Fibroblast of skin of scalp (primary cell): ENCODE results near the gene TBC1D10A.

Experiments used
- DNase-seq: peaks from one replicate; pipeline ENCODE4 v3.0.0-alpha.2; 2013

TBC1D10A gene

DNA sequence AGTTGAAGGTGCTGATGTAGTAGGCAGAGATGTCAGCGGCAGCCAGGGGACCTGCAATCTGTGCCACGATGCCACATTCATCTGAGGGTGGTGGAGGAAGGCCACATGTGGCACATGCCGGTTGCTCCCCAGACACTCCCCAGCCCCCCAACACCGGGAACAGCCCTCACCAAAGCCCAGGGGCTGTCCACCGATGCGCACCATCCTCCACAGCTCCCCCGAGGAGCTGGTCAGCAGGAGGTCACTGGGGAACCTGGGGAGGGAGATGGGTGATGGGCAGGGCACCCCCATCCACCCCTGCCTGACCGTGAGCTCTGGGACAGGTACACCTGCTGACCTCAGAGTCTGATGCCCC, 40.9 kb downstream of the TBC1D10A start:
- DNase-seq: no peak

DNA sequence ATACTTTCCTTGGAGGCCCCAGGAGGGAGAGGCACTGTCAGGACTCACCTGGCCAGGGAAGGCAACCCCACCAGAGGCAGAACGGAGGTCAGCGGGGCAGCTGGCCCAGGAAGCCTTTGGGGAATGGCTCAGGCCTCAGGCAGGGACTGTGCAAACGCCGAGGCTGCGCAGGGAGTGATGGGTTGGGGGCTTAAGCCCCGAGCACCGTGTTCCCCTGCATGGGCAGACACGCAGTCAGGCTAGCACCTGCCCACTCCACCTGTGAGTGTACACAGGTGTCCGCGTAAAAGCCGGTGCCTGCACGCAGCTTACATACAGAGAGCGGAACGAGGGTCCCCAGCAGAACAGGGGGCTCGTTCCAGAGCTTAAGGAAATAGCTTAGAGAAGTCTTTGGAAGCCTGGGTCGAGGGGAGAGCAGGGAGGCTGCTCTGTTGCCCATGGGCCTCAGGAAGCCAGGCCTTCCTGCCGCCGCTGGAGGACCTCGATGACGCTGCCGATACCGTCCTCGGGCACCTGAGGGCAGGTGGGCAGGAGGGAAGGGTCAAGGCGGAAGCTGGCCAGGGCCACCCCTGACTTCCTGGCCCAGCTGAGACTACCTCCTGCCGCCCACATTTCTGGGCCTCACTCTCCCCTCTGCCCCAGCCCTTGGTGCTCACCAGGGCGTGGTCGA, 41.4 kb downstream of the TBC1D10A start:
- DNase-seq: no peak

- DNase-seq: no peak
Measured at GRCh38 chr22:30284666-30285065, 42.1 kb downstream of the TBC1D10A start.

DNA sequence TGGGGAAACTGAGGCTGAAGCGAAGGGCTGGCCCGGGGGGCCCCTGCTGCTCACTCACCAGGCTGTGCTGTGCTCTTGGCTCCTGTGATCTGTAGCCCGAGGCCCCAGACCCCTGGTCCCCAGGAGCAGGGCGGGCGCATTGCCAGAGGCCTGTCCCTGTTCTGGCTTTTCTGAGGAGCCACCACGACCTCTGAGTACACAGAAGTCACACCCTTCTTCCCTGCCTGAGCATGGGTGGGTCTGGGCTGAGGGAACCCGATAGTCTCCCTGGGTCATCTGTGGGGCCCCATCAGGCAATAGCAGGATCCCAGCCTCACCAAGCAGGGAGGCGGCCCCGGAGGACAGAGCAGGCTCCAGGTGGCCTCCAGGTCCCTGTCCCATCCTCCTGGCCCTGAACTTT, 42.6 kb downstream of the TBC1D10A start:
- no peak for DNase-seq

DNA sequence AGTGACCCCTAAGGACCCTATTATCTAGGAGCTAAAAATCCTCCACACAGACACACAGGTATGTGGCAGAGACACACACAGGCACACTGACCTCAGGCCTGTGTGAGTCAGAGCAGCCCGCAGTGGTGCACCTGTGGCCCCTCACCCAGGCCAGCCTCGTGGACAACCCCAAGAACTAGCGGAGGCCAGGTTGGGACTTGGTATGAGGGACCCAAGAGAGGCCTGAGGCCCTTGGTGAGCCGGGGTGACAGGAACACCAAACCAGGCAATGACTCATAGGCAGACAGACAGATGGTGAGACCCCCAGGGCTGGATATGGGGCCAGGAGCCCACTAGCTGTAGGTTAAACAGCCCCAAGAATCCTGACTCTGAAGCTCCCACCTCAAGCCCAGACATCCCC, 43.4 kb downstream of the TBC1D10A start:
- DNase-seq: no peak

DNA sequence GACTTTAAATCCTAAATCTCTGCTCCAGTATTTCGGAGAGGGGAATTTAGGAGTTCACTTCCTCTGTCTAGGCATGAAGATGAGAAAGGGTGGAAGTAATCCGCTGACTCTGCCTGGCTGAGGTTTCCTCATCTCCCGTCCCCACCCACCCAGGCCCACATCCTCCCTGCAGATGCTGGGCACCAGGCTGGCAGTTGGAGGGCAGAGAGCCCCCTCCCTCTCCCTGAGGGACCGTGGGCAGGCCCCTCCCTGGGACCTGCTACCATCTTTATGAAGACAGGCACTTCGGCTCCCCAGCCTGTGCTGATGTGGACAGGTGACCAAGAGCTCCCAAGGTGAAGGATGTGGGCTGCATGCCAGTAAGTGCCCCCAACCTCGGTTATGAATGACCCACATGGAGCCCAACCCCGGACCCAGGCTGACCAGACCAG, 44.1 kb downstream of the TBC1D10A start:
- no peak for DNase-seq

- DNase-seq: no peak
Measured at GRCh38 chr22:30280505-30280904, 46.2 kb downstream of the TBC1D10A start.

DNA sequence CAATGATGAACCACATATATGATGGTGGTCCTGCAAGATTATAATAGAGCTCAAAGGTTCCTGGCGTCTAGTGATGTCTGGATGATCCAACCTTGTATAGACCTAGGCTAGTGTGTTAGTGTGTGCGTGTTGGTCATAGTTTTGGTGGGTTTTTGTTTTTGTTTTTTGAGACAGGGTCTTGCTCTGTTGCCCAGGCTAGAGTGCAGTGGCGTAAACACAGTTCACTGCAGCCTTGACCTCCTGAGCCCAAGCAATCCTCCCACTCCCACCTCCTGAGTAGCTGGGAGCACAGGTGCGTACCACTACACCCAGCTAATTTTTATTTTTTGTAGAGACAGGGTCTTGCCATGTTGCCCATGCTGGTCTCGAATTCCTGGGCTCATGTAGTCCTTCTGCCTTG, 46.8 kb downstream of the TBC1D10A start:
- DNase-seq: no peak

DNA sequence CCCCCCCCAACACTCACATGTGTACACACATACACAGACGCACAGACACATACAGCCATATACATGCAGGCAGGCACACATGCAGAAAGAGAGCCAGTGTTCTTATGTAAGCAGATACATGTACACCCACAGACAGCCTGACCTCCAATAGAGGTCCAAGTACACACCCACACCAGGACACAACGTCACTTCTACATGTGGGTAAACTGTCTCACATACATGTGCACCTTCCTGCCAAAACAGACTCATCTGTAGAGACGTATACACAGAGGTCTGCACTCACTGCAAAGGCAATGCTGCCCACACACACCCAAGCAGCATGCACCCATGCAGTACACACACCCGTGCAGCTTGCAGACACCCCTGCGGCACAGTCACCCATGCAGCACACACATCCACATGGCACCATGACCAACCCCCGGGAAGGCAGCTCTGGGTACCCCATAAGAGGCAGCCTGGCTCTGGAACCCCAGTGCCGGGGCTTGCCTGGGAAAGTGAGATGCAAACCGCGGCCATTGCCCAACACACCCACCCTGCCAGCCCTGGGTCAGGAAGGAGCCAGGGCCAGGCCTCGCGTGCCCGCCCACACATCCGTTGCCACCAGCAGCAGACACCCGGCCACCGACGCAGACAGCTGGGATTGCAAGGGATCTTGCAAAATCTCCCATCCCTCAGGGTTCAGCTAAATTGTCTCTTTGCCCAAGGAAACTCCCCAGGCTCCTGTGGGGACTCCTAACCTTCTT, 47.5 kb downstream of the TBC1D10A start:
- DNase-seq: no peak

- peak; percentile 60 for DNase-seq
Measured at GRCh38 chr22:30277547-30278344, 49.0 kb downstream of the TBC1D10A start.

GRCh38 chr22:30276039-30276438, 50.7 kb downstream of the TBC1D10A start:
- DNase-seq: no peak

- no peak for DNase-seq
Measured at GRCh38 chr22:30275625-30276024, 51.1 kb downstream of the TBC1D10A start.

DNA sequence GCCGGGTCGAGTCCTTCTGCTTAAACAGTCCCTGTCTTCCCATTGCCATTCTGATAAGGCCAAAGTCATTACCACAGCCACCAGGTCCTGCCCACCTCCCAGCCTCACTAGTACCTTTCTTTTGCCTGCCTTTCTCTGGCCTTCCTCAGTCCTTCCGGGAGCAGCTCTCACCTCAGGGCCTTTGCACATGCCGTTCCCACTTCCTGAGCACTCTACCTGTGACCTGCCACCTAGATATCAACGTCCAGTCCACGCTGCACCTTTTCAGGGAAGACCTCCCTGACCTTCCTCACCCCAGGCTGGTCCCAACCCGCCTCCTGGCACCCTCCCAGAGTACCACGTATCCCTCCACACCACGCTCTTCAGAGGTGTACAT, 52.3 kb downstream of the TBC1D10A start:
- no peak for DNase-seq

DNA sequence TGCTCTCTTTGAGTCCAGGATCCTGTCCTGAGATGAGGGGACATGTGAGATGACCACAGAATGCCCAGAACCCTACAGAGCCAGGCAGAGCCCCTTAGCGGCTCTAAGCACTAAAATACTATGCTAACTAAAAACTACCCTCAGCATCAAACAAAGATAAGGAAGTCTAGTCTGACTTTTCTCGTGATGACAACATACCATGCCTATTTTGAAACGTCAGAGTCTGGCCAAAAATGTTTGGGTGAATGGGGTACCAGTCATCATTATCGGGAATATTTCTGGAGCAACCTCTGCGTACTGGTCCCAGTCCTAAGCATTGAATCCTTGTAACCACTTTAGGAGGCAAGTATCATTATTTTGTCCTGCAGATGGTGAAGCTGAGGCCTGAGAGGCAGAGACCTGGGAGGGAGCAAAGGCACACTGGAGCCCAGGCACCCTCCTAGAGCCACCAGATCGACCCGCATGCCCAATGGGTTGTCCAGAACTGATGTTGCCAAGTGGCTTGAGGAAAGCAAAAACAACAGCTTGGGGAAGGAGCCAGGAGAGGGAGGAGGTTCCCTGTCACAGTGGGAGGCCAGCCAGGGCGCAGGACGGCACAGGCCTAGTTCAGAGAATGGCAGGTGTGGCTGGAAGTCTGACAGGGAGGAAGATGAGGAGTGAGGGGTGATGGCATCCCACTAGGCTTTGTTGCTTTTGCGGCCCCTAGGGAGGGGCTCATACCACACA, 52.9 kb downstream of the TBC1D10A start:
- DNase-seq: no peak

GRCh38 chr22:30272781-30273601, 53.8 kb downstream of the TBC1D10A start:
- DNase-seq: no peak

DNA sequence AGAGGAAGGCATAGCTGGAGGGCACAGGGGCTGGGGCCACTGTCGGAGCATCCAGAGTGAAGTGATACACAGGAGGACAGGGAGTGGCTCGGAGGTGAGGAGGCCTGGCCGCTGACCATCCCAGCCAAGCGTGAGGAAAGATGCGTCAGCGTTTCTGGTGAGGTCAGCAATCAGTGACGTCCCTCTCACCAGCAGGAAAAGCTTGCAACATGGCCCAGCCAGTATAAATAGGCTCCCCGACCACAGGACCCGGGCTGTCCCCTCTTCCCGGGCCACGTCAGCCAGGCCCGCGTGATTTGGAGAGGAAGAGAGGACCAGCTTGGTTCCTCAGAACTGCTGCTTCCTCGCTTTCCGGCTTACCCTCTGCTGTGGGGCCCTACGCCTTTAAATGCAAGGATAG, 55.9 kb downstream of the TBC1D10A start:
- no peak for DNase-seq

- no peak for DNase-seq
Measured at GRCh38 chr22:30268331-30268730, 58.4 kb downstream of the TBC1D10A start.

DNA sequence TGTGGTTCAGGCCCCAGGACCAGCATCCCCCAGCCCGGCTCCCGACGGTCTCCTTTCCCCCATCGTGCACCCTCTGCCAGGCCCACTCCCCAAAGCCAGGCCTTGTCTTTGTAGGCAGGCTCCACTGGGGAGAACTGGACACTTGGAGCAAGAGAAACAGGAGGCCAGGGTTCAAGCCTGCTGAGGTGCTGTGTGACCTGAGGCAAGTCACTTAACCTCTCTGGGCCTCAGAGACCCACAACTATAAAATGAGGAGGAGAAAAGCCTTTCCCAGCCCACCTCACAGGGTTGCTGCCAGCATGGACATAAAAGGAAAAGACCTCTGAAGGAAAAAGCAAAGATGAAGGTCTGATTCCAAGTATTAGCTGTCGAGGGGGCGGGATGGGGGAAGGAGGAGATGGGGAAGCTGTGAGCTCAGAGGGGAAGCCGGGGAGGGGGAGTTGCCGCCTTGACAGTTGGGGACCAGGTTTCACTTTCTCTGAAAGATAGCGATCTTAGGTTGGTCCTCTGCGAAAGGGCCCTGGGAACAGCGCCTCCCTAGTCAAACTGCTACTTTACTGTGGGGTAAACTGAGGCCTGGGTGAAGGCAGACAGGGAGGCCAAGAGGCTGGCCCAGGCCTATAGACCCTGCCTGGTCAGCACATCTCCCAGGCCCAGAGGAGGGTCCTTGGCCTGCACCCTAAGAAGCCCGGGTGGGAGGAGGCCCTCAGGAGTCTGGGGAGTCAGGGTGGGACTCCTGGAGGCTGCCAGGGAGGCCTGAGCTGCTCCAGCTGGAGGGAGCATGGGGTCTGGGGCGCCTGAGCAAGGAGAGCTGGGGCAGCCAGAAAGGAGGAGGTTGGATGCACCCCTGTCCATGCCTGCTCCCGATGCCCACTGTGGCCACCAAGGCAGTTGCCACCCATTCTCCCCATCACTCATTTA, 59.1 kb downstream of the TBC1D10A start:
- DNase-seq: no peak

GRCh38 chr22:30266445-30267381, 60.0 kb downstream of the TBC1D10A start, which contains the start of gene OSM:
Gene OSM, minus strand, starts transcription at chr22:30266851. Its CDS starts 52 bp downstream, at chr22:30266799.
- no peak for DNase-seq
